ENCODE measurements around the gene NFIX. TPM values are rescaled to one million over a fixed set of nuclear protein-coding genes. Genes with fewer than 3 reads are reported as not detected.

The NFIX gene
- total and polyA plus RNA-seq, 12 donors, result 1.3 to 72.8 (median 28.6) TPM

DNA sequence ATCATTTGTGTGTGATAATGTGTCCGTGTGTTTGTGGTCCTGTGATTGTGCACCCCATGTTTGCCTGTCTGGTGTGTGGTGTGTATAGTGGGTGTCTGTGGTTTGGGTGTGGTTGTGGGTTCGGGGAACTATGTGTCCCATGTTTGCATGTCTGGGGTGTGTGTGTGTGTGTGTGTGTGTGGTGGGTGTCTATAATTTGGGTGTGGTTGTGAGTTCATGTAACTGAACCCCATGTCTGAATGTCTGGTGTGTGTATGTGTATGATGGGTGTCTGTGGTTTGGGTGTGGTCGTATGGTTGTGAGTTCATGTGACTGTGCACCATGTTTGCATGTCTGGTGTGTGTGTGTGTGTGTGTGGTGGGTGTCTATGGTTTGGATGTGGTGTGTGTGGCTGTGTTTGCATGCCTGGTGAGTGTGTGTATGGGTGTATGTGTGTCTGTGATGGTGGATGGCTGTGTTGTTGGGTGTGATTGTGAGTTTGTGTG lies 11.1 kb upstream of the NFIX start:
- WGBS, 4 donors, result 65 to 74% (median 70%) methylated on average over 3 of the region's 3 CpGs
- Histone ChIP-seq H3K9me3 (replicated peaks in 1 of 3) (no peaks in the 10 kb centered on the region), H3K4me1 (replicated peaks in 1 of 2) (no peaks in the 10 kb centered on the region), H3K4me3 (no peak overlapping the region), H3K36me3 (replicated peaks in 1 of 2) (no peaks in the 10 kb centered on the region), H3K27me3 (no peaks in the 10 kb centered on the region), H3K27ac (no peak overlapping the region)
- intact Hi-C loops (cut with DNase I), result loop anchor here (5.0 kb wide), 2 partner anchors 78 to 108 kb away; no protein-coding TSS in a partner anchor
- DNase-seq, result no peak
- TF ChIP-seq POLR2A (IDR thresholded peaks at IDR 0.05), result no peak
- TF ChIP-seq, protein P1, sequence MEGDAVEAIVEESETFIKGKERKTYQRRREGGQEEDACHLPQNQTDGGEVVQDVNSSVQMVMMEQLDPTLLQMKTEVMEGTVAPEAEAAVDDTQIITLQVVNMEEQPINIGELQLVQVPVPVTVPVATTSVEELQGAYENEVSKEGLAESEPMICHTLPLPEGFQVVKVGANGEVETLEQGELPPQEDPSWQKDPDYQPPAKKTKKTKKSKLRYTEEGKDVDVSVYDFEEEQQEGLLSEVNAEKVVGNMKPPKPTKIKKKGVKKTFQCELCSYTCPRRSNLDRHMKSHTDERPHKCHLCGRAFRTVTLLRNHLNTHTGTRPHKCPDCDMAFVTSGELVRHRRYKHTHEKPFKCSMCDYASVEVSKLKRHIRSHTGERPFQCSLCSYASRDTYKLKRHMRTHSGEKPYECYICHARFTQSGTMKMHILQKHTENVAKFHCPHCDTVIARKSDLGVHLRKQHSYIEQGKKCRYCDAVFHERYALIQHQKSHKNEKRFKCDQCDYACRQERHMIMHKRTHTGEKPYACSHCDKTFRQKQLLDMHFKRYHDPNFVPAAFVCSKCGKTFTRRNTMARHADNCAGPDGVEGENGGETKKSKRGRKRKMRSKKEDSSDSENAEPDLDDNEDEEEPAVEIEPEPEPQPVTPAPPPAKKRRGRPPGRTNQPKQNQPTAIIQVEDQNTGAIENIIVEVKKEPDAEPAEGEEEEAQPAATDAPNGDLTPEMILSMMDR (IDR thresholded peaks at IDR 0.05), result no peak

DNA sequence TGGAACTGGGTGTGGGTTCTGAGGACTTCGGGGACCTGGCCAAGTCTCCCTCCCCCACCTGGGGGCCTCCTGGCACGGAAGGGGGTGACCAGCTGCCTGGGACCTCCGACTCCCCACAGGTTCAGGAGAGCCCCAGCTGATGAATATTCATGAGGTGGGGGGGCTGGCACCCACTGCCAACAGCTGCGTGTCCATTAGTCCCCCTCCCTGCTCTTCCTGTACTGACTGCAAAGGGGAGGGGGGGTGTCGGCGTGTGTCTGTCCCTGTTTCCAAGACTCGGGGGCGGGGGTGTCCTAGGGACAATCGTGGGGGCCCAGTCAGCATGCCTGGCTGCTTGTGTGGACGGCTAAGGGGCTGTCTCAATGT lies 10.6 kb upstream of the NFIX start:
- 0 to 67% (median 21%) methylated on average over 1 to 10 of the region's 10 CpGs for WGBS, 4 donors
- Histone ChIP-seq H3K9me3 (replicated peaks in 1 of 3) (no peaks in the 10 kb centered on the region), H3K4me1 (replicated peaks in 1 of 2) (no peaks in the 10 kb centered on the region), H3K27ac (no peak overlapping the region), H3K4me3 (no peak overlapping the region), H3K36me3 (replicated peaks in 1 of 2) (no peaks in the 10 kb centered on the region), H3K27me3 (no peaks in the 10 kb centered on the region)
- no peak for DNase-seq
- no peak for TF ChIP-seq POLR2A (IDR thresholded peaks at IDR 0.05)
- TF ChIP-seq, protein P1 (IDR thresholded peaks at IDR 0.05), result peak in 1 of 6 experiments; percentile 1
- intact Hi-C loops (cut with DNase I), result loop anchor here (5.0 kb wide), 3 partner anchors 48 to 108 kb away; no protein-coding TSS in a partner anchor

DNA sequence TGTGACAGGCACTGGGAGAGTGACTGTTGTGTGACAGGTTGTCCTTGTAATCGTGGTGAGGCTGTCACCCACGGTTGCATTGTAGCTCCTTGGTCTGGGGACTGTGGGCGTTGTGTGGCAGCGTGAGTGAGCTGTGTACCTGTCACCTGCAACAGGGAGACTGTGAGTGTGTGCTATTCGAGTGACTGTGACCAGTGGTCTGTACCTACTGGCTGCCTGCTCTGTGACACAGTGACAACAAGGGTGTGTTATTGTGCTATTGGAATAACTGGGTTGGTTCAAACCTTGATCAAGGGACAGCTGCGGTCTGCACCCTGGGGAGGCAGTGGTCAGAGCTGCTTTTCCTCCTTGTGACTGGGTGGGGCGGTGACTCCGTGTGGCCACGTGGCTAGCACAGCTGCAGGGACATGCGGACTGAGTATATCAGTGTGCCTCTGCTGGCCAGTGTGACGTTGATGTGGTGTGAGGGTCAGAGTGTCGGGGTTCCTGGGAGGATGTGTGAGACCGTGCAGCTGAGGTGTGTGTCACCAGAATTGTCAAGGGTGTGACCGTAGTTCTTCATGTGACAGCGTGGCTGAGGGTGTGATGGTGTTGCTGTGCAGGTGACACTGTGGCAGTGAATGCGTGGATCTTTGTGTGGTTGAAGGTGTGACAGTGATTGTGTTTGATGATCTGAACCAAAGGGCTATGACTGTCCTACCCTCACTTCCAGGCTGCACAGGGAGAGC lies 10.1 kb upstream of the NFIX start:
- Histone ChIP-seq H3K27ac (no peak overlapping the region), H3K4me3 (no peak overlapping the region), H3K4me1 (replicated peaks in 1 of 2) (no peaks in the 10 kb centered on the region), H3K9me3 (replicated peaks in 1 of 3) (no peaks in the 10 kb centered on the region), H3K36me3 (replicated peaks in 1 of 2) (no peaks in the 10 kb centered on the region), H3K27me3 (no peaks in the 10 kb centered on the region)
- DNase-seq, result peak in 6 of 7 donors; percentile 73 to 87 (median 82)
- intact Hi-C loops (cut with DNase I), result loop anchor here in 1 of 2 donors (5.0 kb wide), 1 partner anchor 47 kb away; no protein-coding TSS in a partner anchor
- peak in 1 of 2 donors; percentile 41 for TF ChIP-seq POLR2A (IDR thresholded peaks at IDR 0.05)
- TF ChIP-seq, protein P1 (IDR thresholded peaks at IDR 0.05), result no peak
- 27 to 56% (median 44%) methylated on average over 8 to 16 of the region's 16 CpGs for WGBS, 4 donors

DNA sequence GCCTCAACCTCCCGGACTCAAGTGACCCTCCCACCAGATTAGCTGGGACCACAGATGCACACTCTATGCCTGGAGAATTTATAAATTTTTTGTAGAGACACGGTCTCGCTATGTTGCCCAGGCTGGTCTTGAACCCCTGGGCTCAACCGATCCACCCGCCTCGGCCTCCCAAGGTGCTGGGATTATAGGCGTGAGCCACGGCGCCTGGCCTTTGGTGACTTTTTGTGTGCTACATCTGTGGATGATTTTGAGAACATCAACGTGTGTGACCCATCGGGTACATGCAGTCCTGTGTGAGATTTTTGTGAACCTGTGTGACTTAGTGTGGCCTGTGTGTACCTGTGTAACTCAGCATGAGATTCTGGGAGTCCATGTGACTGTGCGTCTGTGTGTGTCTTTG lies 8.5 kb upstream of the NFIX start:
- no peak for DNase-seq
- intact Hi-C loops (cut with DNase I), result loop anchor here in 1 of 2 donors (5.0 kb wide), 1 partner anchor 46 kb away; no protein-coding TSS in a partner anchor
- Histone ChIP-seq H3K4me1 (replicated peaks in 1 of 2) (no peaks in the 10 kb centered on the region), H3K27ac (no peak overlapping the region), H3K4me3 (no peak overlapping the region), H3K9me3 (replicated peaks in 1 of 3) (no peaks in the 10 kb centered on the region), H3K36me3 (replicated peaks in 1 of 2) (no peaks in the 10 kb centered on the region), H3K27me3 (no peaks in the 10 kb centered on the region)
- 88 to 96% (median 94%) methylated on average over 9 to 12 of the region's 12 CpGs for WGBS, 4 donors
- TF ChIP-seq, protein P1 (IDR thresholded peaks at IDR 0.05), result no peak
- TF ChIP-seq POLR2A (IDR thresholded peaks at IDR 0.05), result no peak

Measured in adrenal gland (tissue), 12 donors.